ENCODE measurements around the gene MPHOSPH6.
"Not testable (repeated sequence)": the region's sequence is repeated elsewhere in the genome, so short reads cannot be mapped to it uniquely, and the experiment has no call there.

Gene MPHOSPH6

GRCh38 chr16:82178352-82178751 is 8.3 kb upstream of the MPHOSPH6 start:
- H3K4me3 ChIP-seq (ENCODE audit: low read depth, low read length) = no peak overlapping the region
- DNase-seq (ENCODE audit: low read depth) = no peak

GRCh38 chr16:82177555-82177954 is 7.5 kb upstream of the MPHOSPH6 start:
- H3K4me3 ChIP-seq (ENCODE audit: low read depth, low read length) = no peak overlapping the region
- DNase-seq (ENCODE audit: low read depth) = no peak

GRCh38 chr16:82176204-82176603 is 6.2 kb upstream of the MPHOSPH6 start:
- H3K4me3 ChIP-seq (ENCODE audit: low read depth, low read length) = no peak overlapping the region
- DNase-seq (ENCODE audit: low read depth) = no peak

GRCh38 chr16:82175627-82176026 is 5.6 kb upstream of the MPHOSPH6 start:
- no peak overlapping the region for H3K4me3 ChIP-seq (ENCODE audit: low read depth, low read length)
- no peak for DNase-seq (ENCODE audit: low read depth)

GRCh38 chr16:82167670-82168069 is 2.4 kb downstream of the MPHOSPH6 start:
- DNase-seq (ENCODE audit: low read depth) = no peak
- H3K4me3 ChIP-seq (ENCODE audit: low read depth, low read length) = no peak overlapping the region

GRCh38 chr16:82160226-82160625 is 9.8 kb downstream of the MPHOSPH6 start:
- DNase-seq (ENCODE audit: low read depth) = no peak
- no peak overlapping the region for H3K4me3 ChIP-seq (ENCODE audit: low read depth, low read length)

- H3K4me3 ChIP-seq (ENCODE audit: low read depth, low read length) = no peak overlapping the region
- no peak for DNase-seq (ENCODE audit: low read depth)
Observed at GRCh38 chr16:82157836-82158235, 12.2 kb downstream of the MPHOSPH6 start.

- H3K4me3 ChIP-seq (ENCODE audit: low read depth, low read length) = no peak overlapping the region
- DNase-seq (ENCODE audit: low read depth) = no peak
Observed at GRCh38 chr16:82157534-82157812, 12.6 kb downstream of the MPHOSPH6 start.

- H3K4me3 ChIP-seq (ENCODE audit: low read depth, low read length) = no peak overlapping the region
- DNase-seq (ENCODE audit: low read depth) = no peak
Observed at GRCh38 chr16:82156761-82157533, 13.1 kb downstream of the MPHOSPH6 start.

GRCh38 chr16:82152641-82153112 is 17.3 kb downstream of the MPHOSPH6 start:
- H3K4me3 ChIP-seq (ENCODE audit: low read depth, low read length) = no peak overlapping the region
- no peak for DNase-seq (ENCODE audit: low read depth)

- DNase-seq (ENCODE audit: low read depth) = no peak
- H3K4me3 ChIP-seq (ENCODE audit: low read depth, low read length) = no peak overlapping the region
Observed at GRCh38 chr16:82152196-82152595, 17.8 kb downstream of the MPHOSPH6 start.

GRCh38 chr16:82150549-82150948 is 19.5 kb downstream of the MPHOSPH6 start:
- DNase-seq (ENCODE audit: low read depth) = no peak
- H3K4me3 ChIP-seq (ENCODE audit: low read depth, low read length) = no peak overlapping the region

GRCh38 chr16:82149536-82149935 is 20.5 kb downstream of the MPHOSPH6 start:
- DNase-seq (ENCODE audit: low read depth) = no peak
- no peak overlapping the region for H3K4me3 ChIP-seq (ENCODE audit: low read depth, low read length)

GRCh38 chr16:82147546-82147945 is 22.5 kb downstream of the MPHOSPH6 start:
- no peak for DNase-seq (ENCODE audit: low read depth)
- H3K4me3 ChIP-seq (ENCODE audit: low read depth, low read length) = no peak overlapping the region

GRCh38 chr16:82146957-82147356 is 23.1 kb downstream of the MPHOSPH6 start:
- DNase-seq (ENCODE audit: low read depth) = no peak

GRCh38 chr16:82146556-82146955 is 23.5 kb downstream of the MPHOSPH6 start:
- no peak overlapping the region for H3K4me3 ChIP-seq (ENCODE audit: low read depth, low read length)
- no peak for DNase-seq (ENCODE audit: low read depth)

More at GRCh38 chr16:82146957-82147356, 23.1 kb downstream of the MPHOSPH6 start:
- no peak overlapping the region for H3K4me3 ChIP-seq (ENCODE audit: low read depth, low read length)

- not testable (repeated sequence) for DNase-seq (ENCODE audit: low read depth); H3K4me3 ChIP-seq (ENCODE audit: low read depth, low read length)
Observed at GRCh38 chr16:82139286-82139571, 30.8 kb downstream of the MPHOSPH6 start.

- DNase-seq (ENCODE audit: low read depth) = no peak
- H3K4me3 ChIP-seq (ENCODE audit: low read depth, low read length) = no peak overlapping the region
Observed at GRCh38 chr16:82138478-82139285, 31.3 kb downstream of the MPHOSPH6 start.

- no peak for DNase-seq (ENCODE audit: low read depth)
- no peak overlapping the region for H3K4me3 ChIP-seq (ENCODE audit: low read depth, low read length)
Observed at GRCh38 chr16:82137822-82138167, 32.2 kb downstream of the MPHOSPH6 start.

- no peak overlapping the region for H3K4me3 ChIP-seq (ENCODE audit: low read depth, low read length)
- peak; percentile 14 for DNase-seq (ENCODE audit: low read depth)
Observed at GRCh38 chr16:82136956-82137821, 32.8 kb downstream of the MPHOSPH6 start.

Measured in skeletal muscle cell (primary cell).